ENCODE results near the gene CNTLN. TPM values are rescaled to one million over a fixed set of nuclear protein-coding genes. Genes with fewer than 3 reads are reported as not detected.

The CNTLN gene
- total and polyA plus RNA-seq, 2 of the 8 experiments (the other 6 are each of a cell fraction or from before 2014, with no cell fraction given): 4.8 to 10.8 TPM

DNA sequence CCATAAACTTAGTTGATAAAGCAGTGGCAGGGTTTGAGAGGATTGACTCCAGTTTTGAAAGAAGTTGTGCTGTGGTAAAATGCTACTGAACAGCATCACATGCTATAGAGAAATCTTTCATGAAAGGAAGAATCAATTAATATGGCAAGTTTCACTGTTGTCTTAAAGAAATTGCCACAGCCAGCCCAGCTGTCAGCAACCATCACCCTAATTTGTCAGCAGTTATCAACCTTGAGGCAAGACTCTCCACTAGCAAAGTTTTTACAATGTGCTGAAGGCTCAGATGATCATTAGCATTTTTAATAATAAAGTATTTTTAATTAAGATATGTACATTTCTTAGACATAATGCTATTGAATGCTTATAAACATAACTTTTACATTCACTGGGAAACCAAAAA, 343.0 kb downstream of the CNTLN start:
- Histone ChIP-seq H2BK15ac (ENCODE audit: low read length) (no peak overlapping the region), H3K4me3 (ENCODE audit: extremely low read depth in 1 of 4, insufficient read depth in 2 of 4, low read depth in 3 of 4, low read length in 4 of 4) (no peak overlapping the region), H3K27ac (ENCODE audit: low read depth, low read length) (no peak overlapping the region), H4K20me1 (replicated peaks in 1 of 2; ENCODE audit: control insufficient read depth in 1 of 2, insufficient read depth in 2 of 2, low read length in 2 of 2) (no peaks in the 10 kb centered on the region), H3K9ac (replicated peaks in 1 of 4; ENCODE audit: extremely low read depth in 1 of 4, low read depth in 3 of 4, low read length in 3 of 4) (no peak overlapping the region), H3K27me3 (replicated peaks in 1 of 4; ENCODE audit: control insufficient read depth in 3 of 4, extremely low read depth in 1 of 4, insufficient read depth in 3 of 4, low read length in 3 of 4) (no peaks in the 10 kb centered on the region), H2BK12ac (ENCODE audit: low read depth, low read length) (no peak overlapping the region), H3K79me1 (ENCODE audit: low read depth, low read length) (no peaks in the 10 kb centered on the region), H3K23me2 (ENCODE audit: low read depth, low read length) (no peaks in the 10 kb centered on the region), H2AK5ac (ENCODE audit: low read depth, low read length) (no peak overlapping the region), H3K36me3 (ENCODE audit: control insufficient read depth in 2 of 4, insufficient read depth in 4 of 4, low read length in 3 of 4) (no peaks in the 10 kb centered on the region), H3K4ac (replicated peaks; ENCODE audit: insufficient read length, low read depth, low read length) (no peak overlapping the region), H4K91ac (replicated peaks; ENCODE audit: insufficient read length, low read length) (no peak overlapping the region), H2AFZ (ENCODE audit: low read length) (no peak overlapping the region), H2BK20ac (ENCODE audit: low read length) (no peak overlapping the region), H4K8ac (ENCODE audit: extremely low read depth, insufficient read depth, low read length) (no peak overlapping the region), H3K23ac (ENCODE audit: insufficient read length) (no peak overlapping the region), H4K5ac (ENCODE audit: insufficient read length, low read depth, low read length) (no peak overlapping the region), H3K79me2 (ENCODE audit: control insufficient read depth in 1 of 2, insufficient read depth in 2 of 2, low read length in 2 of 2) (no peaks in the 10 kb centered on the region), H3K18ac (ENCODE audit: extremely low read depth, low read length) (no peak overlapping the region), H3K9me3 (ENCODE audit: insufficient read depth in 2 of 2, low read depth in 1 of 2, low read length in 1 of 2) (no peaks in the 10 kb centered on the region), H3K56ac (replicated peaks; ENCODE audit: insufficient read length, low read depth, low read length) (no peak overlapping the region), H3K14ac (ENCODE audit: insufficient read length) (no peak overlapping the region), H3K4me1 (replicated peaks in 1 of 4; ENCODE audit: control insufficient read depth in 3 of 4, insufficient read depth in 4 of 4, low read length in 3 of 4) (no peaks in the 10 kb centered on the region), H3K4me2 (ENCODE audit: insufficient read depth in 1 of 2, low read depth in 2 of 2, low read length in 2 of 2) (no peak overlapping the region), H2BK5ac (ENCODE audit: low read depth, low read length) (no peak overlapping the region), H2BK120ac (replicated peaks; ENCODE audit: low read depth, low read length) (no peak overlapping the region)
- ChIA-PET CTCF (ENCODE audit: partially characterized antibody) (interaction anchor here (1.7 kb wide), 1 partner anchor 10 kb away, joined by 3 read pairs; no protein-coding TSS in a partner anchor), POLR2A (ENCODE audit: partially characterized antibody) (no interaction called here)
- DNase-seq (ENCODE audit: low read depth in 1 of 2, low spot score in 2 of 2) (no peak), FAIRE-seq (no peak)
- TF ChIP-seq RNF2 (IDR thresholded peaks at IDR 0.05; ENCODE audit: borderline replicate concordance, low read depth, low read length, missing control alignments, poor library complexity, severe bottlenecking) (no peak), EP300 (IDR thresholded peaks at IDR 0.05; ENCODE audit: borderline replicate concordance in 1 of 2, low read depth in 2 of 2, low read length in 2 of 2) (no peak), SIX5 (IDR thresholded peaks at IDR 0.05; ENCODE audit: low read depth, low read length) (no peak), TAF1 (IDR thresholded peaks at IDR 0.05; ENCODE audit: low read depth, low read length) (no peak), KDM1A (IDR thresholded peaks at IDR 0.05; ENCODE audit: borderline replicate concordance, low read length) (no peak), MAFK (IDR thresholded peaks at IDR 0.05; ENCODE audit: low read depth, low read length) (no peak), POLR2A (IDR thresholded peaks at IDR 0.05; ENCODE audit: control extremely low read depth in 1 of 2, low read depth in 2 of 2, low read length in 2 of 2) (no peak), E2F6 (IDR thresholded peaks at IDR 0.05) (no peak), YY1 (IDR thresholded peaks at IDR 0.05; ENCODE audit: low read depth, low read length) (no peak), EGR1 (IDR thresholded peaks at IDR 0.05; ENCODE audit: borderline replicate concordance, low read depth, low read length) (no peak), POU5F1 (IDR thresholded peaks at IDR 0.05; ENCODE audit: low read depth, low read length) (no peak), CHD1 (IDR thresholded peaks at IDR 0.05; ENCODE audit: low read depth, low read length) (no peak), BRCA1 (IDR thresholded peaks at IDR 0.05; ENCODE audit: low read depth, low read length) (no peak)
- TF ChIP-seq, protein P1, sequence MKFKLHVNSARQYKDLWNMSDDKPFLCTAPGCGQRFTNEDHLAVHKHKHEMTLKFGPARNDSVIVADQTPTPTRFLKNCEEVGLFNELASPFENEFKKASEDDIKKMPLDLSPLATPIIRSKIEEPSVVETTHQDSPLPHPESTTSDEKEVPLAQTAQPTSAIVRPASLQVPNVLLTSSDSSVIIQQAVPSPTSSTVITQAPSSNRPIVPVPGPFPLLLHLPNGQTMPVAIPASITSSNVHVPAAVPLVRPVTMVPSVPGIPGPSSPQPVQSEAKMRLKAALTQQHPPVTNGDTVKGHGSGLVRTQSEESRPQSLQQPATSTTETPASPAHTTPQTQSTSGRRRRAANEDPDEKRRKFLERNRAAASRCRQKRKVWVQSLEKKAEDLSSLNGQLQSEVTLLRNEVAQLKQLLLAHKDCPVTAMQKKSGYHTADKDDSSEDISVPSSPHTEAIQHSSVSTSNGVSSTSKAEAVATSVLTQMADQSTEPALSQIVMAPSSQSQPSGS (IDR thresholded peaks at IDR 0.05; ENCODE audit: low read length): no peak
